NOMO-1 treated with dmso at 0.1 percent for 144 hours (cell line): ENCODE results near the gene METTL16.

ENCODE experiments used
- DNase-seq: peaks from one replicate; lab custom pipeline; 2025; ENCODE audit not compliant: unreplicated experiment; lab: John Stamatoyannopoulos, UW

METTL16 gene

GRCh38 chr17:2397247-2398171 is 114.2 kb downstream of the METTL16 start:
- no peak for DNase-seq

GRCh38 chr17:2396568-2397246 is 115.0 kb downstream of the METTL16 start:
- peak; percentile 93 for DNase-seq

GRCh38 chr17:2396192-2396567 is 115.5 kb downstream of the METTL16 start:
- no peak for DNase-seq

GRCh38 chr17:2395258-2396181 is 116.2 kb downstream of the METTL16 start:
- no peak for DNase-seq

- DNase-seq = no peak
Measured at GRCh38 chr17:2394775-2395201, 116.9 kb downstream of the METTL16 start.

- no peak for DNase-seq
Measured at GRCh38 chr17:2393954-2394749, 117.5 kb downstream of the METTL16 start.

GRCh38 chr17:2393174-2393953 is 118.3 kb downstream of the METTL16 start:
- peak; percentile 85 for DNase-seq

GRCh38 chr17:2392252-2393173 is 119.2 kb downstream of the METTL16 start:
- DNase-seq = peak; percentile 97

GRCh38 chr17:2391597-2392251 is 120.0 kb downstream of the METTL16 start:
- DNase-seq = no peak

- no peak for DNase-seq
Measured at GRCh38 chr17:2390199-2390836, 121.4 kb downstream of the METTL16 start.

- DNase-seq = no peak
Measured at GRCh38 chr17:2388683-2389055, 123.0 kb downstream of the METTL16 start.

GRCh38 chr17:2388020-2388682 is 123.5 kb downstream of the METTL16 start:
- no peak for DNase-seq

- no peak for DNase-seq
Measured at GRCh38 chr17:2387086-2388019, 124.3 kb downstream of the METTL16 start.

- DNase-seq = no peak
Measured at GRCh38 chr17:2386400-2387085, 125.1 kb downstream of the METTL16 start.
